Transverse colon (tissue), 4 donors: ENCODE results near the gene MAB21L2. TPM values are rescaled to one million over a fixed set of nuclear protein-coding genes. Genes with fewer than 3 reads are reported as not detected.
"Not testable (repeated sequence)": the region's sequence is repeated elsewhere in the genome, so short reads cannot be mapped to it uniquely, and the experiment has no call there.

Source experiments
- DNase-seq: peaks from one replicate; pipeline ENCODE4 v3.0.0-alpha.2; 2019
- H3K27ac ChIP-seq, 4 donors: fragments of 200-600 bp; sonication (generic); 2 replicates each; pipeline ENCODE4 v1.5.1; 2016 to 2018; ENCODE audit warnings: inconsistent platforms in 4 of 4
- H3K27me3 ChIP-seq: fragments of 200-600 bp; sonication (generic); 2 replicates; pipeline ENCODE4 v1.5.1; 2017; ENCODE audit warnings: inconsistent platforms
- H3K36me3 ChIP-seq, 4 donors: fragments of 200-600 bp; sonication (generic); 2 replicates each; pipeline ENCODE4 v1.5.1; 2017 to 2019; ENCODE audit warnings: inconsistent platforms in 4 of 4
- H3K4me1 ChIP-seq, 4 donors: fragments of 200-600 bp; sonication (generic); 2 replicates each; pipeline ENCODE4 v1.5.1; 2017 to 2020; ENCODE audit warnings: inconsistent platforms in 4 of 4
- H3K4me3 ChIP-seq, 4 donors: fragments of 200-600 bp; sonication (generic); 1 replicate in 1 of 4; 2 replicates in 3 of 4; pipeline versions ENCODE4 v1.5.1 to v1.6.1; 2017 to 2019; ENCODE audit warnings: inconsistent platforms in 4 of 4
- H3K9me3 ChIP-seq, 2 donors: fragments of 200-600 bp; sonication (generic); 2 replicates each; pipeline ENCODE4 v1.5.1; 2017 to 2019; ENCODE audit warnings: inconsistent platforms in 2 of 2
- CTCF ChIP-seq, 5 experiments: fragments of 200-600 bp in 3 of 5; fragments of 450-650 bp in 2 of 5; sonication (generic) in 3 of 5; IDR thresholded peaks; 1 replicate in 2 of 5; 2 replicates in 3 of 5; pipeline ENCODE4 v1.5.1; 2016 to 2017; ENCODE audit warnings: antibody characterized with exemption in 5 of 5, inconsistent platforms in 3 of 5, mild to moderate bottlenecking in 2 of 5, moderate library complexity in 1 of 5
- EP300 ChIP-seq: sonication (generic); formaldehyde crosslinking; IDR thresholded peaks from one replicate; pipeline ENCODE4 v1.6.1; 2017; ENCODE audit warnings: antibody characterized with exemption, low read depth
- POLR2A ChIP-seq: fragments of 450-650 bp; IDR thresholded peaks from one replicate; pipeline ENCODE4 v1.6.1; 2016; ENCODE audit warnings: antibody characterized with exemption, mild to moderate bottlenecking, moderate library complexity
- POLR2AphosphoS5 ChIP-seq, 3 donors: sonication (generic); formaldehyde crosslinking; IDR thresholded peaks; one replicate each; pipeline ENCODE4 v1.6.1; 2016; ENCODE audit warnings: antibody characterized with exemption in 3 of 3
- WGBS, 2 donors: methylation state at CpG; one replicate each; pipeline ENCODE4 v1.1.5; 2018; ENCODE audit warnings: low coverage in 1 of 2; 5-methylcytosine and 5-hydroxymethylcytosine counted together
- in situ Hi-C, 4 donors: fragments of 200-750 bp; cut with MboI; loops; one replicate each; pipeline versions ENCODE4 v1.15.0 to v1.15.1; 2017; ENCODE audit warnings: low sequenced_read_pairs in 3 of 4, low pct_ligation_motif_present in 1 of 4, low pct_unique_long_range_greater_than_20kb in 1 of 4
- intact Hi-C: fragments of 100-400 bp; cut with DNase I; formaldehyde crosslinking; loops from one replicate; pipeline ENCODE4 v1.15.1; 2023; ENCODE audit warnings: low total_unique reads
- total RNA-seq, 4 donors: library from RNA; depleted of rRNA; stranded (reverse); fragments of >200 nt; gene quantifications; one replicate each; pipeline ENCODE4 v1.1.0, GENCODE V29; 2016

The MAB21L2 gene
- total RNA-seq, 4 donors from 2014 or later = 63.0 to 106 (median 78.9) TPM

GRCh38 chr4:150547154-150547838, 34.7 kb upstream of the MAB21L2 start:
- no peaks in the 10 kb centered on the region for H3K4me1 ChIP-seq
- 88 to 97% methylated on average over 3 to 4 of the region's 4 CpGs for WGBS, 2 donors

GRCh38 chr4:150557811-150558210, 24.1 kb upstream of the MAB21L2 start:
- in situ Hi-C loops, intact Hi-C loops, H3K4me1 ChIP-seq, H3K27me3 ChIP-seq, H3K27ac ChIP-seq, H3K9me3 ChIP-seq, DNase-seq, H3K4me3 ChIP-seq, H3K36me3 ChIP-seq: not testable (repeated sequence)
- 96 to 97% methylated on average over 3 of the region's 3 CpGs for WGBS, 2 donors

More at GRCh38 chr4:150547154-150547838, 34.7 kb upstream of the MAB21L2 start:
- Histone ChIP-seq H3K36me3 (no peaks in the 10 kb centered on the region), H3K9me3 (no peaks in the 10 kb centered on the region), H3K27ac (no peak overlapping the region), H3K27me3 (no peaks in the 10 kb centered on the region), H3K4me3 (no peak overlapping the region)
- in situ Hi-C loops (no loop called here), intact Hi-C loops (no loop called here)
- no peak for TF ChIP-seq CTCF (IDR thresholded peaks at IDR 0.05)
- no peak for TF ChIP-seq POLR2A
- TF ChIP-seq EP300 = no peak
- TF ChIP-seq POLR2AphosphoS5 (IDR thresholded peaks at IDR 0.05) = no peak
- no peak for DNase-seq

- no peak for TF ChIP-seq POLR2A
- no peak for TF ChIP-seq EP300
- no peak for TF ChIP-seq POLR2AphosphoS5 (IDR thresholded peaks at IDR 0.05)
- no peak for TF ChIP-seq CTCF (IDR thresholded peaks at IDR 0.05)
- Histone ChIP-seq H3K9me3 (peaks cover 4 to 7% of the 10 kb centered on the region in 2 donors), H3K4me1 (no peaks in the 10 kb centered on the region), H3K36me3 (peaks cover 0 to 3% (median 0%) of the 10 kb centered on the region in 4 donors), H3K4me3 (no peak overlapping the region), H3K27me3 (no peaks in the 10 kb centered on the region), H3K27ac (no peak overlapping the region)
- DNase-seq = no peak
- in situ Hi-C loops (no loop called here), intact Hi-C loops (no loop called here)
- 95 to 100% methylated on average over 2 of the region's 2 CpGs for WGBS, 2 donors
These were observed 20.7 kb upstream of the MAB21L2 start for GRCh38 chr4:150561143-150561737.

- no peak for DNase-seq
- in situ Hi-C loops = no loop called here
- no peak for TF ChIP-seq POLR2AphosphoS5 (IDR thresholded peaks at IDR 0.05)
- TF ChIP-seq POLR2A = no peak
- no peak for TF ChIP-seq EP300
- TF ChIP-seq CTCF (IDR thresholded peaks at IDR 0.05) = no peak
- intact Hi-C loops = no loop called here
- Histone ChIP-seq H3K9me3 (peaks cover 4 to 7% of the 10 kb centered on the region in 2 donors), H3K27me3 (no peaks in the 10 kb centered on the region), H3K4me3 (no peak overlapping the region), H3K4me1 (no peaks in the 10 kb centered on the region), H3K36me3 (peaks cover 0 to 3% (median 0%) of the 10 kb centered on the region in 4 donors), H3K27ac (no peak overlapping the region)
- WGBS, 2 donors = 95 to 99% methylated on average over 2 of the region's 2 CpGs
These were observed 19.7 kb upstream of the MAB21L2 start for GRCh38 chr4:150562250-150562649.
